Esophagus muscularis mucosa (tissue), 3 donors: ENCODE data around the gene BMP4.

Experiments used
- POLR2AphosphoS5 ChIP-seq, 2 donors: sonication (generic); formaldehyde crosslinking; IDR thresholded peaks; one replicate each; pipeline ENCODE4 v1.6.1; 2017; ENCODE audit warnings: antibody characterized with exemption in 2 of 2
- TF ChIP-seq, protein P1 (sequence below), 3 experiments: fragments of 200-600 bp in 2 of 3; fragments of 450-650 bp in 1 of 3; sonication (generic) in 2 of 3; IDR thresholded peaks; one replicate each; pipeline ENCODE4 v1.5.1; 2017 to 2019; ENCODE audit warnings: antibody characterized with exemption in 3 of 3, mild to moderate bottlenecking in 2 of 3, moderate library complexity in 1 of 3

GRCh38 chr14:53938136-53938837 is 18.3 kb downstream of the BMP4 start:
- TF ChIP-seq POLR2AphosphoS5 (IDR thresholded peaks at IDR 0.05) = no peak
- TF ChIP-seq, protein P1, sequence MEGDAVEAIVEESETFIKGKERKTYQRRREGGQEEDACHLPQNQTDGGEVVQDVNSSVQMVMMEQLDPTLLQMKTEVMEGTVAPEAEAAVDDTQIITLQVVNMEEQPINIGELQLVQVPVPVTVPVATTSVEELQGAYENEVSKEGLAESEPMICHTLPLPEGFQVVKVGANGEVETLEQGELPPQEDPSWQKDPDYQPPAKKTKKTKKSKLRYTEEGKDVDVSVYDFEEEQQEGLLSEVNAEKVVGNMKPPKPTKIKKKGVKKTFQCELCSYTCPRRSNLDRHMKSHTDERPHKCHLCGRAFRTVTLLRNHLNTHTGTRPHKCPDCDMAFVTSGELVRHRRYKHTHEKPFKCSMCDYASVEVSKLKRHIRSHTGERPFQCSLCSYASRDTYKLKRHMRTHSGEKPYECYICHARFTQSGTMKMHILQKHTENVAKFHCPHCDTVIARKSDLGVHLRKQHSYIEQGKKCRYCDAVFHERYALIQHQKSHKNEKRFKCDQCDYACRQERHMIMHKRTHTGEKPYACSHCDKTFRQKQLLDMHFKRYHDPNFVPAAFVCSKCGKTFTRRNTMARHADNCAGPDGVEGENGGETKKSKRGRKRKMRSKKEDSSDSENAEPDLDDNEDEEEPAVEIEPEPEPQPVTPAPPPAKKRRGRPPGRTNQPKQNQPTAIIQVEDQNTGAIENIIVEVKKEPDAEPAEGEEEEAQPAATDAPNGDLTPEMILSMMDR (IDR thresholded peaks at IDR 0.05) = no peak
